DOHH2 (cell line): Measurements from ENCODE around the gene SNAP29.
"Not testable (repeated sequence)": the region's sequence is repeated elsewhere in the genome, so short reads cannot be mapped to it uniquely, and the experiment has no call there.

Experiments used
- H3F3A ChIP-seq: fragments of 200-600 bp; sonication (generic), shearing (Covaris generic); 2 replicates; pipeline ENCODE4 v1.6.0; 2016; ENCODE audit warnings: antibody characterized with exemption, mild to moderate bottlenecking; ENCODE audit not compliant: control insufficient read depth, insufficient read depth
- H3K27ac ChIP-seq: fragments of 200-600 bp; sonication (generic); 2 replicates; pipeline ENCODE4 v1.5.1; 2014; ENCODE audit warnings: low read depth, mild to moderate bottlenecking, low read length, moderate library complexity
- H3K27me3 ChIP-seq: fragments of 200-600 bp; sonication (generic); 2 replicates; pipeline ENCODE4 v1.6.1; 2014; ENCODE audit warnings: mild to moderate bottlenecking, low read length, mixed read lengths; ENCODE audit not compliant: control insufficient read depth
- H3K36me3 ChIP-seq: fragments of 200-600 bp; sonication (generic); 2 replicates; pipeline ENCODE4 v1.6.1; 2014; ENCODE audit warnings: mild to moderate bottlenecking, low read length, moderate library complexity, mixed read lengths; ENCODE audit not compliant: control insufficient read depth
- H3K4me1 ChIP-seq: fragments of 200-600 bp; sonication (generic); 2 replicates; pipeline ENCODE4 v1.6.1; 2014; ENCODE audit warnings: mild to moderate bottlenecking, low read length, mixed read lengths; ENCODE audit not compliant: control insufficient read depth
- H3K4me2 ChIP-seq: fragments of 200-600 bp; sonication (generic); 2 replicates; pipeline ENCODE4 v1.6.0; 2014; ENCODE audit warnings: mild to moderate bottlenecking, low read length, moderate library complexity
- H3K4me3 ChIP-seq: fragments of 200-600 bp; sonication (generic); 2 replicates; pipeline ENCODE4 v1.5.1; 2014; ENCODE audit warnings: mild to moderate bottlenecking, low read length, mixed read lengths
- H3K79me2 ChIP-seq: fragments of 200-600 bp; sonication (generic); 2 replicates; pipeline ENCODE4 v1.6.1; 2014; ENCODE audit warnings: mild to moderate bottlenecking, low read length, mixed read lengths; ENCODE audit not compliant: control insufficient read depth
- H3K9me2 ChIP-seq: fragments of 200-600 bp; sonication (generic); replicated peaks from 2 replicates; pipeline ENCODE4 v1.6.1; 2014; ENCODE audit warnings: mild to moderate bottlenecking, low read length, mixed read lengths; ENCODE audit not compliant: control insufficient read depth
- H3K9me3 ChIP-seq: fragments of 200-600 bp; sonication (generic); 2 replicates; pipeline ENCODE4 v1.6.1; 2014; ENCODE audit warnings: antibody characterized with exemption, low read length, mixed read lengths; ENCODE audit not compliant: control insufficient read depth, insufficient read depth
- H4K20me1 ChIP-seq: fragments of 200-600 bp; sonication (generic); 2 replicates; pipeline ENCODE4 v1.6.0; 2014; ENCODE audit warnings: low read depth, mild to moderate bottlenecking, antibody characterized with exemption, low read length, moderate library complexity; ENCODE audit not compliant: control insufficient read depth, insufficient read depth
- EZH2phosphoT487 ChIP-seq: fragments of 200-600 bp; sonication (generic); IDR thresholded peaks from 2 replicates; pipeline ENCODE4 v1.6.1; 2017; ENCODE audit warnings: borderline replicate concordance, mild to moderate bottlenecking, antibody characterized with exemption, low read length, moderate library complexity, mixed read lengths
- TF ChIP-seq, protein P1 (sequence below): fragments of 200-600 bp; sonication (generic); IDR thresholded peaks from one replicate; pipeline ENCODE4 v1.5.1; 2014; ENCODE audit warnings: antibody characterized with exemption, mild to moderate bottlenecking, low read depth, low read length; ENCODE audit not compliant: poor library complexity, severe bottlenecking

The SNAP29 gene

DNA sequence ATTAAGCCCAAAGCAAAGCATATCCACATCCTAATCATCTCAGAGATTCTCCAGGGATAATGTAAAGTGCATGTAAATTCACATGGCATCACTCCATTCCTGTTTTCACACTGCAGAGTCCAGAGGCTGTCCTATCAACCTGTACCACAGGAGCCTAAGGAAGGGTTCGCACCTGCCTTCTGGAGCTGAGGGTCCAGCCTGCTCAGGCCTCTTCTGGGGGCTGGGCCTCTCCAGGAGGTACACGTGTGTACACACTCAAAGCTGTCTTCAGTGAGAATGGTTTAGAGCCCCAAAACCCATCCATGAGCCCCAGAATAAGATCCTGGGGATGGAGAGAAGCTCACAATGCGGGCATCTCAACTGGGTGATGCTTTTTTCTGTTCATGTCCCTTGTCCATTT is 24.1 kb upstream of the SNAP29 start:
- H3K9me3 ChIP-seq = no peaks in the 10 kb centered on the region
- peaks cover 38% of the 10 kb centered on the region for H3K79me2 ChIP-seq
- peaks cover 14% of the 10 kb centered on the region for H3K4me1 ChIP-seq
- H3K27ac ChIP-seq = no peak overlapping the region
- TF ChIP-seq EZH2phosphoT487 = no peak
- TF ChIP-seq, protein P1, sequence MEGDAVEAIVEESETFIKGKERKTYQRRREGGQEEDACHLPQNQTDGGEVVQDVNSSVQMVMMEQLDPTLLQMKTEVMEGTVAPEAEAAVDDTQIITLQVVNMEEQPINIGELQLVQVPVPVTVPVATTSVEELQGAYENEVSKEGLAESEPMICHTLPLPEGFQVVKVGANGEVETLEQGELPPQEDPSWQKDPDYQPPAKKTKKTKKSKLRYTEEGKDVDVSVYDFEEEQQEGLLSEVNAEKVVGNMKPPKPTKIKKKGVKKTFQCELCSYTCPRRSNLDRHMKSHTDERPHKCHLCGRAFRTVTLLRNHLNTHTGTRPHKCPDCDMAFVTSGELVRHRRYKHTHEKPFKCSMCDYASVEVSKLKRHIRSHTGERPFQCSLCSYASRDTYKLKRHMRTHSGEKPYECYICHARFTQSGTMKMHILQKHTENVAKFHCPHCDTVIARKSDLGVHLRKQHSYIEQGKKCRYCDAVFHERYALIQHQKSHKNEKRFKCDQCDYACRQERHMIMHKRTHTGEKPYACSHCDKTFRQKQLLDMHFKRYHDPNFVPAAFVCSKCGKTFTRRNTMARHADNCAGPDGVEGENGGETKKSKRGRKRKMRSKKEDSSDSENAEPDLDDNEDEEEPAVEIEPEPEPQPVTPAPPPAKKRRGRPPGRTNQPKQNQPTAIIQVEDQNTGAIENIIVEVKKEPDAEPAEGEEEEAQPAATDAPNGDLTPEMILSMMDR = no peak
- H3K36me3 ChIP-seq = peaks cover 41% of the 10 kb centered on the region
- H3K27me3 ChIP-seq = no peaks in the 10 kb centered on the region
- H3K4me2 ChIP-seq = no peak overlapping the region
- 0 out of 2 replicates have a peak, but pooled peaks cover 5% of the 10 kb centered on the region for H4K20me1 ChIP-seq
- no peaks in the 10 kb centered on the region for H3F3A ChIP-seq
- H3K4me3 ChIP-seq = no peak overlapping the region
- no peaks in the 10 kb centered on the region for H3K9me2 ChIP-seq

GRCh38 chr22:20836987-20837823 is 21.6 kb upstream of the SNAP29 start:
- H3K27me3 ChIP-seq = no peaks in the 10 kb centered on the region
- no peak for TF ChIP-seq EZH2phosphoT487
- TF ChIP-seq, protein P1 = no peak
- H3K9me3 ChIP-seq = no peaks in the 10 kb centered on the region
- H3F3A ChIP-seq = no peaks in the 10 kb centered on the region
- H3K36me3 ChIP-seq = peaks cover 23% of the 10 kb centered on the region
- H3K27ac ChIP-seq = no peak overlapping the region
- peaks cover 62% of the 10 kb centered on the region for H3K79me2 ChIP-seq
- no peak overlapping the region for H3K4me2 ChIP-seq
- H3K9me2 ChIP-seq = no peaks in the 10 kb centered on the region
- 0 out of 2 replicates have a peak, but pooled peaks cover 3% of the 10 kb centered on the region for H4K20me1 ChIP-seq
- peaks cover 14% of the 10 kb centered on the region for H3K4me1 ChIP-seq
- no peak overlapping the region for H3K4me3 ChIP-seq

DNA sequence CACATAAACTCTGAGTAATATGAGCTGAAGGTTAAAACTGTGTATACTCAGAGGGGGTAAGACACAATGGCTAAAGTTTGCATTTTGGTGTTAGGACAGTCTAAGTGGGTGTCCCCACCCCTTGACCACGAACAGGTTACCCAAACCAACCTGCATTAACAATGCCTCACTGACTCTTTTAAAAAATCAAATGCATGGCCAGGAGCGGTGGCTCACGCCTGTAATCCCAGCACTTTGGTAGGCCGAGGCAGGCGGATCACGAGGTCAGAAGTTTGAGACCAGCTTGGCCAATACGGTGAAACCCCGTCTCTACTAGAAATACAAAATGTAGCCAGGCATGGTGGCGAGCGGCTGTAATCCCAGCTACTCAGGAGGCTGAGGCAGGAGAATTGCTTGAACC is 19.5 kb upstream of the SNAP29 start:
- not testable (repeated sequence) for H3K4me2 ChIP-seq, H3K9me2 ChIP-seq, H3K27me3 ChIP-seq, H3K9me3 ChIP-seq, H4K20me1 ChIP-seq, H3K4me3 ChIP-seq, H3F3A ChIP-seq, H3K27ac ChIP-seq, H3K36me3 ChIP-seq
- peaks cover 14% of the 10 kb centered on the region for H3K4me1 ChIP-seq
- peaks cover 79% of the 10 kb centered on the region for H3K79me2 ChIP-seq
